ENCODE measurements around the gene CCDC178. TPM values are rescaled to one million over a fixed set of nuclear protein-coding genes. Genes with fewer than 3 reads are reported as not detected.
A peak's percentile ranks its signal among the peaks of the same experiment; 100 is the strongest.

The CCDC178 gene
- total RNA-seq, 2 donors from 2014 or later, result 0.33 to 9.9 TPM

DNA sequence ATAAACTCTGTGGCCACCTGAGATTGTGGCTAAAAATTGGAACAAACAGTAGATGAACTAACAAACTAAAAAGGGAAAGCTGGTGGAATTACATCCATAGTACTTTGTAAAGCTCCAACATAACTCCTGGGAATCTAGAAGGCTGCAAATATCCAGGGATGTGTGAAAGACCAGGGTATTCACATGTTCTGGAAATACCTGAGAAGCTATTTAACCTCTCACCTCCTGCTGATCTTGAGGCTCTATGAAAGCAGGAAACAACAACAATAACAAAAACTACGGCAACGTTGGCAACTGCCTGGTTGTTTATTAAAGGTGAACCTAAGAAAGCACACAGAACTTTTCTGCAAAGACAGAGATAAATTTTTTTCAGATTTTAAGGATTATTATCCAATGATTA, 171.3 kb downstream of the CCDC178 start:
- no peaks in the 10 kb centered on the region for H3K27me3 ChIP-seq
- no peak overlapping the region for H3K27ac ChIP-seq
- no peaks in the 10 kb centered on the region for H3K4me1 ChIP-seq
- no peak for DNase-seq
- intact Hi-C loops (cut with DNase I), result no loop called here
- 10 to 19% methylated on average over 2 of the region's 2 CpGs for WGBS, 2 donors
- no peak overlapping the region for H3K4me3 ChIP-seq
- no peaks in the 10 kb centered on the region for H3K36me3 ChIP-seq (replicated peaks in 1 of 2; ENCODE audit: insufficient read depth in 1 of 2, low read depth in 2 of 2)
- no peak for TF ChIP-seq POLR2A (IDR thresholded peaks at IDR 0.05)
- no peaks in the 10 kb centered on the region for H3K9me3 ChIP-seq
- no peak for ATAC-seq

DNA sequence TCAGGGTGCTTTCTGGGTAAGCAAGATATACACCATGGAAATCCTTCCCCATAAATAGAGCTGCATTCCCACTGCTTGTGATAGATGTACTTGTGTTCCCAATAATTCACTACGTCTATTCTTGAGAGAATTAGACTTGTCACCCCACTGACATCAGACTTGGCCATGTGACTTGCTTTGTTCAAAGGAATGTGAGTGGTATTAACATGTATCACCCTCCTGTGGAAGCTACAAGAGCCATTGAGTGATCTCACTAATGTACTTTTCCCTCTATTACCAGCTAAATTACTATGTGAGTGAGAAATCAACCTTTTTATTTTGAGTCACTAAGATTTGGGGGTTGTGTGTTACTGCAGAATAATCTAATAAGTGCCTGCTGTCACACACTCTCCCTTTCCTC, 176.0 kb downstream of the CCDC178 start:
- no peaks in the 10 kb centered on the region for H3K36me3 ChIP-seq (replicated peaks in 1 of 2; ENCODE audit: insufficient read depth in 1 of 2, low read depth in 2 of 2)
- DNase-seq (no peak), ATAC-seq (no peak)
- no peaks in the 10 kb centered on the region for H3K9me3 ChIP-seq
- H3K27me3 ChIP-seq, result no peaks in the 10 kb centered on the region
- no peak for TF ChIP-seq POLR2A (IDR thresholded peaks at IDR 0.05)
- TF ChIP-seq, protein P1, sequence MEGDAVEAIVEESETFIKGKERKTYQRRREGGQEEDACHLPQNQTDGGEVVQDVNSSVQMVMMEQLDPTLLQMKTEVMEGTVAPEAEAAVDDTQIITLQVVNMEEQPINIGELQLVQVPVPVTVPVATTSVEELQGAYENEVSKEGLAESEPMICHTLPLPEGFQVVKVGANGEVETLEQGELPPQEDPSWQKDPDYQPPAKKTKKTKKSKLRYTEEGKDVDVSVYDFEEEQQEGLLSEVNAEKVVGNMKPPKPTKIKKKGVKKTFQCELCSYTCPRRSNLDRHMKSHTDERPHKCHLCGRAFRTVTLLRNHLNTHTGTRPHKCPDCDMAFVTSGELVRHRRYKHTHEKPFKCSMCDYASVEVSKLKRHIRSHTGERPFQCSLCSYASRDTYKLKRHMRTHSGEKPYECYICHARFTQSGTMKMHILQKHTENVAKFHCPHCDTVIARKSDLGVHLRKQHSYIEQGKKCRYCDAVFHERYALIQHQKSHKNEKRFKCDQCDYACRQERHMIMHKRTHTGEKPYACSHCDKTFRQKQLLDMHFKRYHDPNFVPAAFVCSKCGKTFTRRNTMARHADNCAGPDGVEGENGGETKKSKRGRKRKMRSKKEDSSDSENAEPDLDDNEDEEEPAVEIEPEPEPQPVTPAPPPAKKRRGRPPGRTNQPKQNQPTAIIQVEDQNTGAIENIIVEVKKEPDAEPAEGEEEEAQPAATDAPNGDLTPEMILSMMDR (IDR thresholded peaks at IDR 0.05), result no peak
- WGBS, 2 donors, result 15 to 30% methylated on average over 1 of the region's 1 CpG
- H3K4me1 ChIP-seq, result no peaks in the 10 kb centered on the region
- H3K27ac ChIP-seq, result no peak overlapping the region
- no peak overlapping the region for H3K4me3 ChIP-seq
- intact Hi-C loops (cut with DNase I), result no loop called here

DNA sequence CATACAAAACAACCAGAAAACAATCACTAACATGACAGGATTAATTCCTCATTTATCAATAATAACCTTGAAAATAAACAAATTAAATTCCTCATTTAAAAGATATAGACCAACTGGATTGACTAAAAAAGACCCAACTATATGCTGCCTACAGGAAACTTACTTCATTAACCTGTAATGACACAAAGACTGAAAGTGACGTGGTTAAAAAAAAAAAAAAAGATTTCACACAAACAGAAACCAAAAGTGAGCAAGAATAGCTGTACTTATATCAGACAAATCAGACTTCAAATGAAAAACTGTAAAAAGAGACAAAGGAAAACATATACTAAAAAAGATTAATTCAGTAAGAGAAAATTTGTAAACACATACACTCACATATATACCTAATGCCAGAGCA, 201.2 kb downstream of the CCDC178 start:
- DNase-seq (no peak), ATAC-seq (no peak)
- intact Hi-C loops (cut with DNase I), result loop anchor here (10.0 kb wide), 1 partner anchor 246 kb away; no protein-coding TSS in a partner anchor
- TF ChIP-seq, protein P1 (IDR thresholded peaks at IDR 0.05), result no peak
- TF ChIP-seq POLR2A (IDR thresholded peaks at IDR 0.05), result no peak
- H3K27me3 ChIP-seq, result no peaks in the 10 kb centered on the region
- H3K27ac ChIP-seq, result no peak overlapping the region
- no peak overlapping the region for H3K4me3 ChIP-seq
- no peaks in the 10 kb centered on the region for H3K4me1 ChIP-seq
- 76 to 91% methylated on average over 1 of the region's 1 CpG for WGBS, 2 donors
- H3K9me3 ChIP-seq, result peaks cover 0 to 9% (median 0%) of the 10 kb centered on the region in 3 donors
- no peaks in the 10 kb centered on the region for H3K36me3 ChIP-seq (replicated peaks in 1 of 2; ENCODE audit: insufficient read depth in 1 of 2, low read depth in 2 of 2)

DNA sequence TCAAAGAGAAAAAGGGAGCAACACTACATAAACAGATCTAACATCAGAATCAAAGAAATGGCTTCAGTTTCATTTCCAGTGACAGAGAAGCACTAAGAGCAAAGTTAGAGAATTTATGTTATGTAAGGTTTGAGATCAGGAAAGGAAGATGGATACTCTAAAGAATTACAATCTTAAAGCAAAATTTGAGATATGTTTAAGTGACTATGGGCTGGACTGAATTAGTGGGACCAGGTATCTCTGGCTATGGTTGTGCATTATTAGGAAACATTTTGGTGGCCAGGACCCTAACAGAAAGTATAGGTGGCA, 208.2 kb downstream of the CCDC178 start:
- intact Hi-C loops (cut with DNase I), result loop anchor here (10.0 kb wide), 1 partner anchor 253 kb away; no protein-coding TSS in a partner anchor
- Histone ChIP-seq H3K4me1 (no peaks in the 10 kb centered on the region), H3K36me3 (replicated peaks in 1 of 2; ENCODE audit: insufficient read depth in 1 of 2, low read depth in 2 of 2) (no peaks in the 10 kb centered on the region), H3K27ac (no peak overlapping the region), H3K27me3 (no peaks in the 10 kb centered on the region), H3K9me3 (no peaks in the 10 kb centered on the region), H3K4me3 (no peak overlapping the region)
- TF ChIP-seq POLR2A (IDR thresholded peaks at IDR 0.05), result no peak
- TF ChIP-seq, protein P1 (IDR thresholded peaks at IDR 0.05), result no peak
- ATAC-seq, result no peak
- no peak for DNase-seq

DNA sequence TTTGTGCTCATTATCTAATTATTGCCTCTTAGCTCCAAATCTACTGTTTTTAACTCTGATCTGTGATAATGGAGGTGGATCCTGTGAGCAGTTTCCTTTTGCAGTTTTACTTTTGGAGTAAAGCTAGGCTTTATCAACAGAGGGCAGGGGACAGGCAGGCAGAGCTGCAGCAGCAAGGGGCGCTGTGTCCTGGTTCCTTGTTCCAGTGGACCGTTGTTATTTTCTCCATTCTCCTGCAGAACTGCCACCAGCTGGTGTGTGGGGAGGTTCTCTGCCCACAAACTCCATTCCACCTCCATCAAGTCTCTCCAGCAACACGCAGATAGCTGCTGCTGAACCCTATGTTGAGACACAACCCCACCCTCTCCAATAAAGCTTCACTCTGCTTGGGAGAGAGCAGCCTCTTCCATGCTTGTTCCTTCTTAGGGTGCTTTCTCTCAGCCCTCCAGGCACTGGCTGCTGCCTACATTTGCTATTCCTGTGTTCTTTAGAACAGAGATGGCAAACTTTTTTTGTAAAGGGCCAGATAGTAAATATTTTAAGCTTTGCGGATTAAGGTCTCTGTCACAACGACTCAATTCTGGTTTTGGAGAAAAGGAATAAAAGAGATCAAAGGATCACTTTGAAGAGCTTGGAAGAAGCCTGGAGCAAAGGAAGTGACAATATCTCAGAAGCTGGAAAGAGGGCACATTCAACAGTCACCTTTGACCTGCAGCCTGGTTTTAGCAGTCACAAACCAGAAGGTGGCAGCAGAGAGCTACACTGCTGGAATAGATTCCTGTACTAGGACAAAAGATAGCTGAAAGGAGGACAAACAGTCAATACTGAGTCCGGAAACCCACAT, 208.8 kb downstream of the CCDC178 start:
- DNase-seq (peak; percentile 75 to 80 (median 79)), ATAC-seq (peak; percentile 90)
- intact Hi-C loops (cut with DNase I), result loop anchor here (10.0 kb wide), 1 partner anchor 253 kb away; no protein-coding TSS in a partner anchor
- Histone ChIP-seq H3K9me3 (no peaks in the 10 kb centered on the region), H3K36me3 (replicated peaks in 1 of 2; ENCODE audit: insufficient read depth in 1 of 2, low read depth in 2 of 2) (no peaks in the 10 kb centered on the region), H3K27ac (no peak overlapping the region), H3K4me3 (no peak overlapping the region), H3K27me3 (no peaks in the 10 kb centered on the region), H3K4me1 (no peaks in the 10 kb centered on the region)
- TF ChIP-seq, protein P1 (IDR thresholded peaks at IDR 0.05), result peak; percentile 60 to 87 (median 86)
- no peak for TF ChIP-seq POLR2A (IDR thresholded peaks at IDR 0.05)
- WGBS, 2 donors, result 56 to 60% methylated on average over 6 of the region's 6 CpGs
